Measurements from ENCODE around the gene RHOXF2B.
"Not testable (repeated sequence)": the region's sequence is repeated elsewhere in the genome, so short reads cannot be mapped to it uniquely, and the experiment has no call there.

Gene RHOXF2B

DNA sequence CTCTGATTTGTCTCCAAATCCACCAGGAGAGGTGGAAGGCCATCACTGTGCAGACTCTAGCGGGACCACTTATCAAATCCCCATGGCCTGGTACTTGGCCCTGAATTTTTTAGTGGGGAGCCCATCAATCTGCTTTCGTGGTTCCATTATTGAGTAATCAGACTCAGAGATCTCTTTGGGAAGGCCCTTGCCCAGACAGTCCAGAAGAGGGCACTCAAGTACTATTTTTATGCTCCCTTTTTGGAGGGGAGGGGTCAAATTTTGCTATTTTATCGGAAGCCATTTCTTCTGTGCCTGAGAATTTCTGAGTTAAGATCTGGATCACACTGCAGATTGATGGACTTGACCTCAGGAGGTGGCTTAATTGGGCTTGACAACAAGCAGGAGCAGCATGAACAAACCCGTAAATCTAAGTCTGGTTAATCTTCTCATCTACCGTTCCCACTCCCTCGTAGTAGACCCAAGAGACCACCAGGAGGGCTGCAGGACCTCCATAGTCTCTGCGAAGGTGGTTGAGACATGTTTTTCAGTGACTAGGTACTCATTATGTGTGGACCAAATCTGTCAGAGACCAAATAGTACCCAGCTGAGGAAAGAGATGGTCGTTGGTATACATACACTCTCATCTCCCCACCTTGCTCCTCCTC is 38.3 kb downstream of the RHOXF2B start:
- not testable (repeated sequence) for DNase-seq, H3K36me3 Mint-ChIP-seq, H3K27ac Mint-ChIP-seq, H3K27me3 Mint-ChIP-seq, H3K4me3 Mint-ChIP-seq, H3K9me3 Mint-ChIP-seq
- H3K4me1 Mint-ChIP-seq, result peaks cover 18 to 26% of the 10 kb centered on the region in 2 donors
- peak in 1 of 2 donors; percentile 52 for ATAC-seq (replicated peaks)

DNA sequence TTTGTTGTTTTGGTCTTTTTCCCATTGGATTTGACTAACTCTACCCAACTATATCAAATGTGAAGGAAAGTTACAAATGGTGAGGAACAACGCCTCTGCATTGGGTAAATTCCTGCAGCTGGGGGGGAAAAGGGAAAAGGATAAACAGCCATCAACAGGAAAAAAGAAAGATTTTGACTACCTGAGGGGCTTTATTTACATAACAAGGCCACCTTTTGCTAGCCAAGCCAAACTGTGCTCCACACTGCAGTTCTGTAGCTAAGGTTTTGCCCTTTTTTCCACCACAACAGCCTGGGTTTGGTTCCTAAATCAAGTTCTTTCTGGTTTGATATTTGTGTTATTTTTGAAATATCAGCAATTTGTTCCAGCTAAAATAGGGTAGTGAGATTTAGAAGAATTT is 40.8 kb downstream of the RHOXF2B start:
- ATAC-seq (replicated peaks) (peak; percentile 40 to 52), DNase-seq (no peak)
- Mint-ChIP-seq H3K4me3 (peak overlapping the region in 1 of 2 donors; percentile 11), H3K27ac (peak overlapping the region; percentile 56), H3K27me3 (no peaks in the 10 kb centered on the region), H3K36me3 (no peaks in the 10 kb centered on the region), H3K4me1 (peaks cover 25 to 34% of the 10 kb centered on the region in 2 donors), H3K9me3 (no peaks in the 10 kb centered on the region)

DNA sequence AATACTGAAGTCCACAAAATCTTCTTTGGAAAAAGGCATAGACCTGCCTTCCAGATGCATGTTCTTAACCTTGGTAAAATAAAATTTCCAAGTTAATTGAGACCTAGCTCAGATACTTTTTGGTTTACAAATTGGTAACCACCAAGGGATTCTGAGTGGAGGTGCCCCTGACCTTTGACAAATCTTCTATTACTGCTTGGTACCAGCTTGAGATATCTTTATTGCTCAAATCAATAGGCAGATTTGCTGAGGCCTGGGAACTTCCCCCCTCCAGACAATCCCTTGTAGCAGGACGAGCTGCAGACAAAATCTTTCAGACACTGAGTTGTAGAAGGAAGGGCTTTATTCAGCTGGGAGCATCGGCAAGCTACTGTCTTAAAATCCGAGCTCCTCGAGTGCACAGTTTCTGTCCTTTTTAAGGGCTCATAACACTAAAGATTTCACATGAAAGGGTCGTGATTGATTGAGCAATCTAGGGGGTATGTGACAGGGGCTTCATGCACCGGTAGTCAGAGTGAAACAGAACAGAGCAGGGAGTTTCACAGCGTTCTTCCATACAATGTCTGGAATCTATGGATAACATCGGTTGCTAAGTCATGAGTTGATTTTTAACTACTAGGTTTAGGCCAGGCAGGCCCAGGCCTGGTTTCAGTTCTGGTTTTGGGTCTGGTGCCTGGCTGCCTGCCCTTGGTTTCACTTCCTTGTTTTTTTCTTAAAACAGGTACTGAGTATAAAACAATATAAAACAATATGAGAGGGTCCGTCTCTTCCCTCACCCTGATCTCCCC is 41.8 kb downstream of the RHOXF2B start:
- H3K36me3 Mint-ChIP-seq, H3K9me3 Mint-ChIP-seq, H3K27me3 Mint-ChIP-seq: not testable (repeated sequence)
- DNase-seq (peak; percentile 76), ATAC-seq (replicated peaks) (peak; percentile 77 to 86)
- peak overlapping the region; percentile 70 for H3K27ac Mint-ChIP-seq
- H3K4me1 Mint-ChIP-seq, result peaks cover 25 to 34% of the 10 kb centered on the region in 2 donors
- peak overlapping the region; percentile 62 to 67 for H3K4me3 Mint-ChIP-seq

DNA sequence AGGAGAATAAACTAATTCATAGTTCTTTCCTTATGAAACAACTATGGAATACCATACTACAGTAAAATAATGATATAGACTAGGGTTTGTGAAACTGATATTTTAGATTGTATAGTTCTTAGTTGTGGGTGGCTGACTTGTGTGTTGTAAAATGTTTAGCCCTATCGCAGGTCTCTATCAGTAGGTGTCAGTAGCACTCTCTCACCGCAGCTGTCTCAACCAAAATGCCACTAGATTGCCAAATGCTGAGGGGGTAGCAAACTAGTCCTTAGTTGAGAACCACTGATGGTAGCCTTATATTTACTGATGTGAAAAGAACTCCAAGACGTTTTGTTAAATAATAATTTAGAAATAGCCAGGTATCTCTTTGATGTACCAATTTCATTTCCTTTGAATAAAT is 48.1 kb downstream of the RHOXF2B start:
- Mint-ChIP-seq H3K27me3 (peaks cover 6 to 9% of the 10 kb centered on the region in 2 donors), H3K4me1 (peaks cover 8 to 9% of the 10 kb centered on the region in 2 donors), H3K36me3 (no peaks in the 10 kb centered on the region), H3K4me3 (no peak overlapping the region), H3K9me3 (no peaks in the 10 kb centered on the region), H3K27ac (no peak overlapping the region)
- ATAC-seq (replicated peaks) (no peak), DNase-seq (no peak)

DNA sequence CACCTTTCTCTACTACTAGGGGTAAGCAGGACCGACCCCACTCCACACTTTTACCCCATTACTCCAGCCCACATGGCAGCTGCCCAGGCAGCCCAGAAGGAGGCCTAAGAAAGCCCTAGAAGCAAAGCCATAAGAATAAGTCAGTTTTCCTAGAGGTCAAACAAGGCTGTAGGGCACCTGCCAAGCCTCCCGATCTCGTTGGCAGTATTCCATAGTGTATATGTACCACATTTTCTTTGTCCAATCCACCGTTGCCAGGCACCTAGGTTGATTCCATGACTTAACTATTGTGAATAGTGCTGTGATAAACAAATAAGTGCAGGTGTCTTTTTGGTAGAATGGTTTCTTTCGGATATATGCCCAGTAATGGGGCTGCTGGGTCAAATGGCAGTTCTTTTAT is 54.2 kb downstream of the RHOXF2B start:
- no peak overlapping the region for H3K27ac Mint-ChIP-seq
- no peak overlapping the region for H3K4me3 Mint-ChIP-seq
- DNase-seq (no peak), ATAC-seq (replicated peaks) (no peak)
- H3K27me3 Mint-ChIP-seq, result peaks cover 15 to 31% of the 10 kb centered on the region in 2 donors
- H3K9me3 Mint-ChIP-seq, result no peaks in the 10 kb centered on the region
- no peaks in the 10 kb centered on the region for H3K36me3 Mint-ChIP-seq
- H3K4me1 Mint-ChIP-seq, result no peaks in the 10 kb centered on the region

DNA sequence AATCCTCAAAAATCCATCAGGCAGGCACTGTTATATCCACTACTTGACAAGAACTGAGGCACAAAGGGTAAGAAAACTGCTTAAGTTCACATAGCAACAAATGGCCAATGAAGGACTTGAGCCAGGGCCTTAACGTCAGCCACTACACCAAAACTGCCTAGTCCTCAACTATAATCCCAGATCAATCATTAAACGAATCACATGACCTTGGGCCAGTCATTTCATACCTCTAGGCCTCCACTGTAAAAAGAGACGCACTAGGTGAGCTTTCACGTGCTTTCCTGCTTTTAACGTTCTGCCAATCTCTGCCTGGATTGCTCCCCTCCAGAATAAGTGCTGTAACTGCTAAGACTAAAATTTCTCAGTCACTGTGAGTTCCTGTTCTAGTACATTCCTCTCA is 54.7 kb downstream of the RHOXF2B start:
- no peaks in the 10 kb centered on the region for H3K4me1 Mint-ChIP-seq
- no peak for DNase-seq
- peaks cover 15 to 33% of the 10 kb centered on the region in 2 donors for H3K27me3 Mint-ChIP-seq
- no peak overlapping the region for H3K27ac Mint-ChIP-seq
- no peaks in the 10 kb centered on the region for H3K36me3 Mint-ChIP-seq
- H3K4me3 Mint-ChIP-seq, result no peak overlapping the region
- no peak for ATAC-seq (replicated peaks)
- H3K9me3 Mint-ChIP-seq, result no peaks in the 10 kb centered on the region

Measured in stimulated activated naive B cell treated with anti-CD40 and anti-IgM and Interleukin-4, amounts not matched to agents 10 μg/mL and 1 μg/mL and 100 μg/mL, for 72 hours (primary cell).